ENCODE results near the gene EPB41L4B. TPM values are rescaled to one million over a fixed set of nuclear protein-coding genes. Genes with fewer than 3 reads are reported as not detected.
"Not testable (repeated sequence)": the region's sequence is repeated elsewhere in the genome, so short reads cannot be mapped to it uniquely, and the experiment has no call there.

EPB41L4B gene
- 2.9 and 3.1 TPM in 2 replicates for polyA plus RNA-seq (2014; cell fraction: cytosol; rRNA removed)
- 6.7 and 7.1 TPM in 2 replicates for polyA plus RNA-seq (2014; cell fraction: nucleus; rRNA removed)

GRCh38 chr9:109320742-109321448, at the start of gene EPB41L4B:
EPB41L4B (minus strand) TSS chr9:109321059; CDS start chr9:109320446, 613 bp downstream.
- peak; percentile 83 for DNase-seq (ENCODE audit: low spot score)

- DNase-seq (ENCODE audit: low spot score), result no peak
Measured at GRCh38 chr9:109369285-109369684, 48.4 kb upstream of the EPB41L4B start.

- no peak for DNase-seq (ENCODE audit: low spot score)
Measured at GRCh38 chr9:109360771-109361170, 39.9 kb upstream of the EPB41L4B start.

GRCh38 chr9:109358968-109359603, 38.2 kb upstream of the EPB41L4B start:
- not testable (repeated sequence) for DNase-seq (ENCODE audit: low spot score)

DNA sequence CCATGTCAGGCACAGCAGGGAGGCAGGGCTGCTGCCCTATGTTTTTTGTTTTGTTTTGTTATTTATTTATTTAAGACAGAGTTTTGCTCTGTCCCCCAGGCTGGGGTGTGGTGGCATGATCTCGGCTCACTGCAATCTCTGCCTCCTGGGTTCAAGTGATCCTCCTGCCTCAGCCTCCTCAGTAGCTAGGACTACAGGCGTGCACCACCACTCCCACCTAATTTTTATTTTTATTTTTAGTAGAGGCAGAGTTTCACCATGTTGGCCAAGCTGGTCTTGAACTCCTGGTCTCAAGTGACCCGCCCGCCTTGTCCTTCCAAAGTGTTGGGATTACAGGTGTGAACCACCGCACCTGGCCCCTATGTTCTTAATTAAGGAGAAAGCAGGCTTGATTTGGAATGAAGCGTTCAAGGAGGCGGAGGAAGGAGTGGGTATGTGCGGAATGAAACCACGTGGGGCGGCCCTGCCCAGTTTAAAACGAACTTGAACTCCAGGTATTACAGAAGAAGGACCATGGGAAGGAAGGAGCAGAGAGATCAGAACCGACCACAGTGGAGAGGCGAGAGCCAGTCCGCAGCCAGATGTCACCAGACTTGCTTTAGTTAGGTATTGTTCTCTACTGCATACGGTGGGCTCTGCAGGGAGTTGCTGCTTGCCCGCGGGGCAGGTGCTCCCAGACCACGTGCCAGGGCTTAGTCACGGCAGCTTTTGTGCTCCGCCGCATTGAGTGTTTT, 34.9 kb upstream of the EPB41L4B start:
- no peak for DNase-seq (ENCODE audit: low spot score)

GRCh38 chr9:109354190-109354589, 33.3 kb upstream of the EPB41L4B start:
- DNase-seq (ENCODE audit: low spot score), result no peak

- no peak for DNase-seq (ENCODE audit: low spot score)
Measured at GRCh38 chr9:109351032-109351431, 30.2 kb upstream of the EPB41L4B start.

DNA sequence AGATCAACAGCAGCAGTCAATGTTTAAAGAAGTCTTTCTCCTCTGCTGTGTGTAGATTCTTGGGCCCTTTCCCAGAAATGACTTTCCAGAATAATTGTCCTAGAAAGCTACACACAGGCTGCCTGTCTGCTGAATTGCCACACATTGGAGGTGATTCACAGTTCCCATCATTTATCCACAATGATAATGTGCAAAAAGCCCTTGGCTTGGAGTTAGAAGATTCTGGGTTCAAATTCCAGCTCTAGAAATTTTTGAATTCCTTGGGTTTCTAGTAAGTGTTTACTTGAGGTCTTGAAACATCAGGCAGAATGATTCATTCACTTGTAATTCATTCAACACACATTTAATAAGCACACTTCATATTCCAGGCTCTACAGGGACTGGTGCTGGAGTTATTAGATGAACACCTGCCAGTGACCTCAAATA, 28.6 kb upstream of the EPB41L4B start:
- DNase-seq (ENCODE audit: low spot score), result no peak

GRCh38 chr9:109346904-109347303, 26.0 kb upstream of the EPB41L4B start:
- no peak for DNase-seq (ENCODE audit: low spot score)

DNA sequence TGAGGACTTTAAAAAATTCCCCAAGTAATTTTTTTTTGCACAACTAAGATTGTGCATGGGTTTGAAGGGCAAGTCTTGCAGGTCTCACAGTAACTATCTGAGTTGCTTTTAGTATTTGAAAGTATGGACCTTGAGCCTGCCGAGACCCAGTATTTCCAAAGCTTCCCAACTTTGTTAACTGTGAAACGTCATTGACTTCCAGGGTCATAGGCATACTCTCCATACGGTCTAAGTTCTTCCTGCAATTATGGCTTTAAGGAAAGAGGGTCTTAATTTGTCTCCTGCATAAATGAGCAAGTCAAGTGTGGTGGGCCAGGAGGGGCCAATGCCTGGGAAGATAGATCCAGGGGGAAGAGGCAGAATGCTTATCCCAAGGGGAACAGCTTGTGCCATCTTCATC, 24.0 kb upstream of the EPB41L4B start:
- DNase-seq (ENCODE audit: low spot score), result no peak

DNA sequence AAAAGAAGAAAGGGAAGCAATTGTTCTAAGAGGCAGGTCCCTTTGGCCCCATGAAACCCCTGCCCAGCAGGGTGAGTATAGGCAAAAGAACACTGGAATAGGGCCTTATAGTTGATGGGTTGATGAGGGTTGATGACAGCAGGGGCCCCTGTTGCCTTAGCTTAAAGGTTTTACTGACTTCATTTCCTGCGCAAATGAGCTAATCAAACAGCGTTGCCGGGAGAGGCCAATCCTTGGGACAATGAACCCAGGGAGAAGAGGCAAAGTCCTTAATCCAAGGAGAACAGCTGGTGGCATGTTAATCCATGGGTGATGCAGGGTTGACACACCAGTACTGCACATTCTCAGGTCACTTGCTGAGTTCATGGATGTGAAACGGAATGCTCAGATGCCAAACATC, 22.0 kb upstream of the EPB41L4B start:
- DNase-seq (ENCODE audit: low spot score), result no peak

- no peak for DNase-seq (ENCODE audit: low spot score)
Measured at GRCh38 chr9:109341561-109341960, 20.7 kb upstream of the EPB41L4B start.

- DNase-seq (ENCODE audit: low spot score), result not testable (repeated sequence)
Measured at GRCh38 chr9:109340979-109341378, 20.1 kb upstream of the EPB41L4B start.

DNA sequence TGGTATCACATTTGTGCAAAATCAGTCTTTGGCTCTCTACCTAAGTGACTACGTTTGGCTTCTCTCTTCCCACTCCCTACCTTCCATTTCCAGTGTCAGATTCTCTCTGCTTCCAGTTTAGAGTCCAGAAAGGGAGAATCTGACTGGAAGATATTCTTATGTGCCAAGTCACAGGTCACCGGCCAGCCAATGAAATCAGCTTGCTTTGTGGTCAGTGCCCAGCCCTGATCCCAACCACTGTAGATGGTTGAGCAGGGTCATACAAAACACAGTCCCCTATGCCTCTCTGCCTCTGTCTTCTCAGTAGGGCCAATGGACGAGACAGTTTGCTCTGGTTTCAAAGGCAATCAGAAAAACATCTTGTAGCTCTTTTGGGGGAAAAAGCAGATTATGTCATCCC, 15.6 kb upstream of the EPB41L4B start:
- DNase-seq (ENCODE audit: low spot score), result no peak

- DNase-seq (ENCODE audit: low spot score), result no peak
Measured at GRCh38 chr9:109335929-109336328, 15.1 kb upstream of the EPB41L4B start.

GRCh38 chr9:109335121-109335520, 14.3 kb upstream of the EPB41L4B start:
- DNase-seq (ENCODE audit: low spot score), result no peak

DNA sequence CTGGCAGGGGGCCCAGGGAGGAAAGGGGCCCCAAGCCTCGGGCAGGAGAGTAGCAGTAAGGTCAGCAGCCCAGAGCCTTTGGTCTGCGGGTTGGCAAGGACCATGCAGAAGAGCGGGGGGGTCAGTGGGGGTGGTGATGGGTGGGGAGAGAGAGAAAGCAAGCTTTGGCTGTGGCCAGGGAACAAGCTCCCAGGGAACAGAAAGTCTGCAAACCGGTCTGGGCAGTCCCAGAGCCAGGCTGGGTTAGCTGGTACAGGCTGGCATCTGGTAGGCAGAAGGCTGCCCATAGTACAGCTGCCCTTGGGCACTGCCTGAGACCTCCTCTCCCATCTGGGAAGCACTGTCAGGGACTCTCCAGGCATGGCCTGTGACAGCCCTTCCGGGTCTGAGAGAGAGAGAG, 10.5 kb upstream of the EPB41L4B start:
- no peak for DNase-seq (ENCODE audit: low spot score)

DNA sequence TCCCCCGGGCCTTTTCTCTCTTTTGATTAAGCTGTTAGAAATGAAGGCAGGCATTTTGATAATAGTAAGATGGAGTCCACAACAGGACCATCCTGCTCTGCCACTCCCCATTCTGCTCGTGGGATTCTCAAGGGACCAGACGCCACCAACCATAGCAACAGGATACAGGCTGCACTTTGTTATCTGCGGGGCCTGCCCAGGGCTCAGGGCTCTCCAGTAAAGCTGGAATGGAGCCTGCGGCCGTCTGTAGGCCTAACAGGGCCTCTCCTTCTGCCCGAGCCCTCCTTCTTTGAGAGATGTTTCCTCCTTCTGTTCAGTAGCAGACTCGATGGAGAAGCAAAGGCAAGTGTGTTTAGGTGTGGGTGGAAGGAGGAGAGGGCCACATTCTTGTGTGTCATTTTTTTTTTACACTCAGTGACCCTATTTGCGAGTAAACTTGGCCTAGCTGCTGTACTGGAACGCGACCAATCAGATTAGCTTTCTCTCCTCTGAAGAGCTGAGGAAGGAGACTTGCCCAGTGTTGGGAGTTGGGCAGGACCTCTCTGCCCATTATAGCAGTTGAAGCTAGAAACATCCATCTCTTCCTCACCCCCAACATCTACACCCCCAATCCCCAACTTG, 8.9 kb upstream of the EPB41L4B start:
- DNase-seq (ENCODE audit: low spot score), result peak; percentile 72

GRCh38 chr9:109328978-109329637, 8.2 kb upstream of the EPB41L4B start:
- DNase-seq (ENCODE audit: low spot score), result peak; percentile 42

DNA sequence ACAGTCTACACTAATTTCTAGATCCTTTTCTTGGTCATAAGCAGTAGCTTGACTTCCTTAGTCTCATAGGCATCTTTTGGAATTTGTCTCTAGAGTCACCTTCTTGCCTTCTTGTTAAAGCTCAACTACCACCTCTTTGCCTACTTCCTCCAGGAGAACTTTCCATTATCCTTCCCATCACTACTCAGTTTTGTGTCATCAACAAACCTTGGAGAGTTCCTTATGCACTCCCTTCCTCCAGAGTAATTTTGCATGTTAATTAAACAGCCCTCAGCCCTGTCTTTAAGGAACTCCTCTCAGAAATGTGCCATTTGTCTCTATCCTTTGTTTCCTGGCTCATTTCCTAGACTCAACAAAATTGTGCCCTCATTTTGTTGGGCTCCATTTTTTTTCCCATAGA, 4.2 kb upstream of the EPB41L4B start:
- no peak for DNase-seq (ENCODE audit: low spot score)

GRCh38 chr9:109323771-109324170, 2.9 kb upstream of the EPB41L4B start:
- no peak for DNase-seq (ENCODE audit: low spot score)

Data from SK-N-DZ (cell line).